Activated CD4-positive, CD25-positive, alpha-beta regulatory T cell treated with anti-CD3 and anti-CD28 coated beads, Interleukin-2, amount 50 U/mL, for 72 hours (primary cell): ENCODE results near the gene DUSP16.
"Not testable (repeated sequence)": the region's sequence is repeated elsewhere in the genome, so short reads cannot be mapped to it uniquely, and the experiment has no call there.

ENCODE experiments used
- DNase-seq: peaks from one replicate; pipeline ENCODE4 v3.0.0; 2021

Gene DUSP16

DNA sequence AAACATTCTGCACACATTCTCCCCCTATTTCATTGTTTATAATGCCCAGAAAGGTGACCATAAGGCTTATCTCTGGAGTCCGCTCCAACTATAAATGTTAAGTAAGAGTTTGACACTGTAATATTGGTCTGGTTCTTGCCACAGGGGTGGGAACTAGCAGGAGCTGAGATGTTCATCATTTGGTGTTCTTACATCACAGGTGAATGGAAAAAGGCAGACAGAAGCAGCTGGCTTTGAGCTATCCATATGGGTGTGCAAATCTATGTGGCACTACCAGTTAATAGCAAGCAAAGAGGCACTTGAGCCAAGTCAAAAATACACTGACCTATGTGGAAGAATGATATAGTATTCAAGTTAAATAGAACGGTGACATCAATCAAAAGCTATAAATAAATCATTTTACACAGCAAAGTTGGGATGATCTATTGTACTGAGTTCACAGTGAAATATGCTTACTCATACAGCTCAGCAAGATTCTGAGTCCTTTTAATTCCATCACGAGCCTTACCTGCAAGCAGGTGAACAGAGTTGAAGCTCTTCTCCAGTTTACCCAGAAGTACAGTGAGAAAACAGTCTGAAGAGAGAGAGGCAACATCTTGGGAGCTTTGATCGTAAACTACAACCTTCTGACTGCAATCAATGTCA, 43.2 kb downstream of the DUSP16 start:
- no peak for DNase-seq

- DNase-seq = no peak
Observed at GRCh38 chr12:12518919-12519318, 43.7 kb downstream of the DUSP16 start.

- DNase-seq = no peak
Observed at GRCh38 chr12:12518464-12518845, 44.2 kb downstream of the DUSP16 start.

DNA sequence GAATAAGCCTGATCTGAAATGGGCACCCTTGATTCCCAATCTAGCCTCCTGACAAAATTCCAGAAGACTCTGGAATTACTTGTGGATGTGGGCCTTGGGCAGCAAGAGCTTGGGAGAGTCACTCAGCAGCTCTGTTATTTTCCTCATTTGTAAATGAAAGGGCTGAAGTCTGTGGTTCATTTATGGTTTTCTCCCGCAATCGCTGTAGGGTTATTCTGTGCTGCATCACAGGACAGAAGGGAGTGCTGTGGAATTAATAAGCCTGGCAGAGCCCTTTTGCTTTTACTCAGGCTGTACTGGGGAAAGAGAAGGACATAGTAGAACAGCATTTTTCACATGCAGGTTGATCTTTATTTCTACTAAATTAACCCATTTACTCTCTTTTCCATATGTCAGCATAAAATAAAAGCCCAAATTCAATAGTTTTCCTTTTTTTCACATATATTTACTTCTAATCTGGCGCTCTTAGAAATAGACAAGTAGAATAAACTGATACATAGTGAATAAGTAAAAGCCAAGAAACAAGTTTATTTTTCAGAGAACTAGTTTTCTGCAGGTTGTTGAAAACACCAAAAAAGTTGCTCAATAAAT, 49.2 kb downstream of the DUSP16 start:
- no peak for DNase-seq

DNA sequence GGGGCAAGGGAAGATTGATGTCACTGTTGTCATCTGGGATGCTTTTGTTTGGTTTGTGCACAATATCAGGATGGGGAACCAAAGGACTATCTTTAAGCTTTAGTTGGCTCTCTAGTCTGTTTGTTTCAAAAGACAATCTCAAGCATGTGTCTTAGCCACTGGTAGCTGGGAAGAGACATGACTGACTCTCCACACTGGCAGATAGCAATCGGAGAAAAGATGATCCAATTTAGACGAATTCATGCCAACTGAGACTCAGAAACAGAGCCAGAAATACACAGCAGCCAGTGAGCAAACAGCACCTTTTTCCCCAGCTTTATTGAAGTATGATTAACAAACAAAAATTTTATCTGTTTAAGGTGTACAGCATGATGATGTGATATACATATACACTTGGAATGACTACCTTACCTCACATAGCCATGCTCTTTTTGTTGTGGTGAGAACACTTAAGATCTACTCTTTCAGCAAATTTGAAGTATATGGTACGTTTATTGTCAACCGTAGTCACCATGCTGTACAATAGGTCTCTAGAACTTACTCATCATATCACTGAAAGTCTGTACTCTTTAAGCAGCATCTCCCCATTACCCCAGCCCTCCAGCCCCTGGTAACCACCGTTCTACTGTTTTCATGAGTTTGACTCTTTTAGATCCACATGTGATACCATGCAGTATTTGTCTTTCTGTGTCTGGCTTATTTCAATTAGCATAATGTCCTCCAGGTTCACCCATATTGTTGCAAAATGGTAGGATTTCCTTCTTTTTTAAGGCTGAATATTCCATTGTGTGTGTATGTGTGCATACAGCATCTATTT, 50.6 kb downstream of the DUSP16 start:
- no peak for DNase-seq

- DNase-seq = no peak
Observed at GRCh38 chr12:12511021-12511783, 51.5 kb downstream of the DUSP16 start.

GRCh38 chr12:12510551-12510950, 52.1 kb downstream of the DUSP16 start:
- DNase-seq = no peak

DNA sequence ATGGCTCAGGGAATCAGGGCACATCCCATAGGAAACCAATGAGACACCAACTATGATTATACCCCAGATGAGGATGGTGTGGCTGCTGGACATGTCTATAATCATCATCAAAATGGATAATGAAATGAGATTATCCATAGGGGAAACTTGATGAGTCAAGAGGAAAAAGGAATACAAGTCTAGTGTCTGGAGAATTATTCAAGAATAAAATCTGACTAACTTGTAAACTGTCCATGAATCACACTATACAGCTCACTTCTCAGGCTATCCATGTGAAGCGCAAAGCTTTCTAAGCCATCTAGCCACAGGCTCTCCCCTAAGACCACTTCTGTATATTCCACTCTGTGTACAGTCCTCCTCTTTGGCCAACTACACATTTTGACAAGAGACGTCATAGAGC, 52.5 kb downstream of the DUSP16 start:
- DNase-seq = no peak

GRCh38 chr12:12508612-12509011, 54.1 kb downstream of the DUSP16 start:
- no peak for DNase-seq

DNA sequence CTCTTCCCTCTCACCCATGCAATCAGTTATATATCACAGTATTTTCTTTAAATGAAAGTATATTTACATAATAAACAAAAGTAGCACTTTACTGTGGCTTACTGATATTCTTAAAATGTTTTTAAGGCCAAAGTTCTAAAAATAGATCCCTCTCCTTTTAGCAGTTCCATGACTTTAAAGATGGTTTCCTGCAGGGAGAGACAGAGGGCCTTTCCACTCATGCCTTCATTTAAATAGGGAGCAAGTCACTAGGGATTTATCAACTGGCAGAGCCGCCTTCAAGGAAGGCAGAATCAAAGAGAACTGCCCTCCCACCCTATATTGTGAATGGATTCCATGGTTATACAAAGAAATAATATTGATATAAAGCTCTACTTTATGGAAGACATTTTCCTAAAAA, 55.5 kb downstream of the DUSP16 start:
- DNase-seq = no peak

- DNase-seq = no peak
Observed at GRCh38 chr12:12506496-12506890, 56.2 kb downstream of the DUSP16 start.

- DNase-seq = no peak
Observed at GRCh38 chr12:12505544-12506495, 56.8 kb downstream of the DUSP16 start.

DNA sequence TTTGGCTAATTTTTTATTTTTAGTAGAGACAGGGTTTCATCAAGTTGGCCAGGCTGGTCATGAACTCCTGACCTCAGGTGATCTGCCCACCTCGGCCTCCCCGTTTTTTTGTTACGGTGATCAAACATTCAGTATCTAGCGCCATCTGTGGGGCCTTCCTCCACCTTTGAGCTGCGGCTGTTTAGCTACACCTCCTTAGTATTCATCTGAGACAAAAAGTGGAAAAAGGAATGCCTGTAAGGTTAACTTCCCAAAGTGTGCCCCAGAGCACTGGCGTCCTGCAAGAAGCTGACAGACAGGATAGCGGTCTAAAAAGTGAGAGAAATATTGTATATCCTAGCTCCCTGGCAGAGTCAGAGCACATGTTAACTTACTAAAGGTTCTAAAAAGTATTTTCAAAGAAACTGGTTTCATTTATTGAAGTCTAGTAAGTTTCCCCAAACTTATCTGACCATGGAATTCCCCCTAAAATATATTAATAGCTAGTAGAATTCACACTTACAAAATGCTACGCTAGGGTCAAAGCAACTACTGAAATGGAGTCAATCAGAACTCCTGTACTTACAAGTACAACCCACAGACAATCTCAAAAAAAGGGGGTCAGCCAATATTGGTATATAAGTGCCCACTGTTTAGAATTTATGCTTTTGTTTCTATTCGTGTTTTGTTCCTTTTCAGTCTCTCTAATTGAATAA, 59.1 kb downstream of the DUSP16 start:
- no peak for DNase-seq

DNA sequence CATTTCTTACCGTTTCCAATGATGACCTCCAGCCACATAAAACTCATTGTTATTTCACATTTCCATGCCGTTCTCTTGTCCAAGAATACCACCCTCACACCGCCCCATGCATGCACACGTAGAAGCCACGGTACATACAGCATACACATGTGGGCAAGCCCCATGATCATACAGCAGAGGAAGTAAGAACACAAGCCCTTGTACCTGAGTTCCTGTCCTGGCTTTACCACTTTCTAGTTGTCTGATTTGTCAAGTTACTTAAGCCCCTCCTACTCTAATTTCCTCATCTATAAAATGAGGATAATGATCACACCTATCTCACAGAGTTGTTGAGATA, 59.9 kb downstream of the DUSP16 start:
- no peak for DNase-seq

GRCh38 chr12:12502130-12502814, 60.4 kb downstream of the DUSP16 start:
- not testable (repeated sequence) for DNase-seq

DNA sequence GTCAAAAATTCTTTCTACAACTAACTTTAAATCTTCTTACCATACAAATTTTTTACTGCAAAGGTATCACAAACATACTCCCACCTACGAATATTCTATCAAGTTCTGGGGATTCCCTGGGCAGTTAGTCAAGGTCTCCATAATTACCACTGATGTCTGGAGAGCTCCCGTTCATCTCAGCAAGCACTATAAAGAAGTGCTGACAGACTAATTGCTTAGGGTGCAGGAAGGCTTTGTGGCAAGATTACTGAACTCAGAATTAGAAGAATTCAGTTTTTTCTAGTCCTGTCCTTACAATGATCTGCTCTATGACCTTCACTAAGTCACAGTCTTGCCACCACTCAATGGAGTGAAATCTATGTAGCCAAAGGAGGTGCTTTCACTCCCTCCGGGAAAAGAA, 61.5 kb downstream of the DUSP16 start:
- DNase-seq = no peak

DNA sequence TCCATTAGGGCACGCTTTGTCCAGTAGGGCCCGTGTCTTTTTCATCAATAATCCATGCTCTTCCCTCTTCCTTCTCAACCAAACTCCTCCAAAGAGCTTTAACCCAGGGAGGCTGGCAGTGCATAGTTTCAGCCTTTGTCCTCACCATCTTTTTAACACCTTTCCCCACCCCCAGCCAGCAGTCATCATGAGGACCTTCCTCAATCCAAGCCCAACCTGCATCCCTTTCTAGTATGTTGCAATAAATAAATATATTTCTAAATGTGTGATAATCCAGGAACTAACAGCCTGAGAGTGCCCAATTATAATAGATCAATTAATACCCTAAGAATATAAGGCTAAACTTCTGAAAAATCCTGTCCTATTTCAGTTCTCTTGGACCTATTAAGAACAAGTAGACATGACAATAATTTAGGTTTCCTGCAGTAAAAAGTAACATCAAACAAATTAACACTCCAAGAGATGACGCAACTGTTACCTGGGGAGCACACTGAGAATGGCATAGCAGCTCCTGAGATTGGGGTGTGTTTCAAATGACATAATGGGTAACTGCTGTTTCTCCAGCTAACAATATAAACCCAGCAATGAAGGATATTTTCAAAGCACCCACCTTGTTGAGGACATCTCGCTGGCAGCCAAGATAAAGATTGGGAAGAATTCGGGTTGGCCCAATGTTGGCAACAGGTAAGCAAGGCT, 62.6 kb downstream of the DUSP16 start:
- DNase-seq = no peak

DNA sequence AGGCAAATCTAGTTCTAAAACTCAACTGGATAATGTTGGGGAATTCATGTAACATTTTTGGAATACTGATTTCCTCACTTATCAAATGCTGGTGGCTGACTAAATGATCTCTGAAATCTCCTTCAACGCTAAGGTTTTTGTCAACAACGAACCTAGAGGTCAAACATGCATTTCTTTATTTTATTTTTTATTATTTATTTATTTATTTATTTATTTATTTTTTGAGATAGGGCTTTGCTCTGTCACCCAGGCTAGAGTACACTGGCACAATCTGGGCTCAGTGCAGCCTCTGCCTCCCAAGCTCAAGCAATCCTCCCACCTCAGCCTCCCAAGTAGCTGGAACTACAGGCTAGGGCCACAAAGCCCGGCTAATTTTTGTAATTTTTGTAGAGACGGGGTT, 64.5 kb downstream of the DUSP16 start:
- DNase-seq = no peak

DNA sequence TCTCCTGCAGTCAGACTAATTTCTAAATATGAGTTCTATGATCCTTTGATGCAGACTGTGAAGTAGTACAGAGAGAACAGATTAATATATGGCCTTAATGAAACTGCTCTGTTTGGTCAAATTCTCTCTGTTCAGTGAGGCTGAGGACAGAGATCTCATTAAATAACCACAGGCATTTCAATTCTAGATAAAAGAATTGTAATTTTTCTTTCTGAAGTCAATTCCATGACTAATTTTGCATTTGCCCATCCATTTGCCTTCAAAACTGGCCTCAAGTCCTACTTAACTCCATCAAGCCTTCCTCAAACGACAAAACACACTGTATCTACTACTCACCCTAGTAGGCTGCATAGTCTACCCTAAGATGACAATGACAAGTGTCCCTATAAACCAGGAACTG, 67.1 kb downstream of the DUSP16 start:
- DNase-seq = no peak

DNA sequence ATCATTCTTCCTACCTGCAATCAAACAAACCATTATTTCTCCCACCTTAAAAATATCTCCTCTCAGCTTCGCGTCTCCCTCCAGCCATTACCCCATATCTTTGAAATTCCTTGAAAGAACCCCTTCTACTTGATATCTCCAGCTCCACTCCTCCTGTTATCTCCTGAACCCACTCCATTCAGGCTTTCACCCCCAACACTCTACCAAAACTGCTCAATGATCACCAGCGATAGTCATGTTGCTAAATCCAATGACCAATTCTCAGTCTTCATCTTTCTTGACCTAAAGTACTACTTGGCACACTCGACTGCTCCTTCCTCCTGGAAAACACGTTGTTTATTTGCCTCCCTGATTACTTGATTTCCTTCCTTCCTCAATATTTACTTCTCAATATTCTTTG, 70.1 kb downstream of the DUSP16 start:
- no peak for DNase-seq

DNA sequence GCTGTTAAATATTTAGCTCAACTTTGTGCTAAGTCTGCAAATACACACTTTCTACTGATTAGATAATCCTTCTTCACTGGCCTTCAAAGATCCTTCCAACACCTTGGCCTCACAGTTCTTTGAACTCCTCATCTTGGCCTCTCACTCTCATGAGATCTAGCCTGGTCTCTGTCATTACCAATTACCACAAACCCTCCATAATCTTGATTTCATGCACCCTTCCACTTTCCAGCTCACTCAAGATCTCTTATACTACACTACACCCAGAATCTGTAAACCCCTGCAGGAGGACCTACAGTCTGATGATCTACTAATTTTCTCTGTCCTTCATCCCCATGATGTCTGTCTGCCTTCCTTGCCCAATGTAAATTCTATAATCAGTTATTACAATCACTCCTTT, 71.1 kb downstream of the DUSP16 start:
- DNase-seq = no peak
